Measurements from ENCODE around the gene SYT10. TPM values are rescaled to one million over a fixed set of nuclear protein-coding genes. Genes with fewer than 3 reads are reported as not detected.

The SYT10 gene
- polyA plus RNA-seq (2012; ENCODE audit: insufficient read depth, insufficient read length, low read depth), result not detected

GRCh38 chr12:33439587-33440011 is at the start of gene SYT10:
Gene SYT10, minus strand, starts transcription at chr12:33439819. Its CDS starts 297 bp downstream, at chr12:33439522.
- Histone ChIP-seq H3K27me3 (peaks cover 67% of the 10 kb centered on the region), H3K36me3 (no peaks in the 10 kb centered on the region), H3K9me3 (no peaks in the 10 kb centered on the region), H3K4me1 (no peaks in the 10 kb centered on the region), H3K4me3 (ENCODE audit: low read depth, low read length) (peak within 1 kb of the TSS; percentile 41)
- DNase-seq, result peak; percentile 12
- TF ChIP-seq CTCF (IDR thresholded peaks at IDR 0.05; ENCODE audit: low read depth, low read length), result no peak

DNA sequence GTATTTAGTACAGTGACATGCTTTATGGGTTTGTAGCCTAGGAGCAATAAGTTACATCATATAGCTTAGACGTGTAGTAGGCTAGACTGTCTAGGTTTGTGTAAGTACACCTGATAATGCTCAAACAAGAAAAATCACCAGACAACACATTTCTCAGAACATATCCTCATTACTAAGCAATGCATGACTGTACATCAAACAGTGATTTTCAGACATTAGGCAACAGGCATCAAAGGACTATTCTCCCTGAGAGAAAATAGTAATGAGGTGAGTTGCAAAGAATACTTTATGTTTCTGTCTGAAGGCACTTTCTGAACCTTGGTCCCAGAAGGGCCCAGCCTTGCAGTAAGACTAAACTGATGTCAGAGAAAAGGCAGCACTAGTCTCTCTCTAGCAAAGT is 48.4 kb upstream of the SYT10 start:
- no peak overlapping the region for H3K4me3 ChIP-seq (ENCODE audit: low read depth, low read length)
- no peaks in the 10 kb centered on the region for H3K4me1 ChIP-seq
- no peak for TF ChIP-seq CTCF (IDR thresholded peaks at IDR 0.05; ENCODE audit: low read depth, low read length)
- H3K36me3 ChIP-seq, result no peaks in the 10 kb centered on the region
- H3K27me3 ChIP-seq, result no peaks in the 10 kb centered on the region
- DNase-seq, result no peak
- H3K9me3 ChIP-seq, result no peaks in the 10 kb centered on the region

- Histone ChIP-seq H3K36me3 (no peaks in the 10 kb centered on the region), H3K9me3 (no peaks in the 10 kb centered on the region), H3K4me1 (no peaks in the 10 kb centered on the region), H3K27me3 (no peaks in the 10 kb centered on the region), H3K4me3 (ENCODE audit: low read depth, low read length) (no peak overlapping the region)
- DNase-seq, result no peak
- no peak for TF ChIP-seq CTCF (IDR thresholded peaks at IDR 0.05; ENCODE audit: low read depth, low read length)
These were observed 46.4 kb upstream of the SYT10 start for GRCh38 chr12:33486058-33486457.

- Histone ChIP-seq H3K36me3 (no peaks in the 10 kb centered on the region), H3K4me1 (no peaks in the 10 kb centered on the region), H3K4me3 (ENCODE audit: low read depth, low read length) (no peak overlapping the region), H3K27me3 (no peaks in the 10 kb centered on the region), H3K9me3 (no peaks in the 10 kb centered on the region)
- DNase-seq, result no peak
- TF ChIP-seq CTCF (IDR thresholded peaks at IDR 0.05; ENCODE audit: low read depth, low read length), result no peak
These were observed 44.5 kb upstream of the SYT10 start for GRCh38 chr12:33484161-33484560.

- Histone ChIP-seq H3K27me3 (no peaks in the 10 kb centered on the region), H3K4me1 (no peaks in the 10 kb centered on the region), H3K9me3 (no peaks in the 10 kb centered on the region), H3K36me3 (no peaks in the 10 kb centered on the region), H3K4me3 (ENCODE audit: low read depth, low read length) (no peak overlapping the region)
- no peak for DNase-seq
- no peak for TF ChIP-seq CTCF (IDR thresholded peaks at IDR 0.05; ENCODE audit: low read depth, low read length)
These were observed 40.7 kb upstream of the SYT10 start for GRCh38 chr12:33480366-33480765.

GRCh38 chr12:33476058-33476457 is 36.4 kb upstream of the SYT10 start:
- H3K27me3 ChIP-seq, result no peaks in the 10 kb centered on the region
- H3K9me3 ChIP-seq, result no peaks in the 10 kb centered on the region
- H3K4me3 ChIP-seq (ENCODE audit: low read depth, low read length), result no peak overlapping the region
- no peak for TF ChIP-seq CTCF (IDR thresholded peaks at IDR 0.05; ENCODE audit: low read depth, low read length)
- no peaks in the 10 kb centered on the region for H3K36me3 ChIP-seq
- no peak for DNase-seq
- no peaks in the 10 kb centered on the region for H3K4me1 ChIP-seq
